PFSK-1 (cell line): ENCODE data around the gene FGR.

Experiments used
- FOXP2 ChIP-seq: optimal IDR thresholded peaks from 2 replicates; pipeline ENCODE3; 2011; ENCODE audit warnings: borderline replicate concordance, control low read depth, inconsistent platforms; ENCODE audit not compliant: insufficient read depth; ENCODE audit errors: extremely low read length, extremely low read depth
- POLR2AphosphoS5 ChIP-seq: IDR thresholded peaks from 2 replicates; pipeline ENCODE4 v1.6.1; 2012; ENCODE audit warnings: low read depth, mild to moderate bottlenecking, control low read depth, low read length, moderate library complexity
- SIN3A ChIP-seq: IDR thresholded peaks from 2 replicates; pipeline ENCODE4 v1.6.1; 2012; ENCODE audit warnings: mild to moderate bottlenecking, low read length, moderate library complexity, borderline replicate concordance; ENCODE audit not compliant: insufficient read depth
- TAF1 ChIP-seq: IDR thresholded peaks from 2 replicates; pipeline ENCODE4 v1.6.1; 2012; ENCODE audit warnings: low read length, control low read depth, borderline replicate concordance; ENCODE audit not compliant: insufficient read depth
- TF ChIP-seq, protein P1 (sequence below), 2 experiments: IDR thresholded peaks; 2 replicates each; pipeline versions ENCODE4 v1.6.1 to v1.8.0; 2011 to 2012; ENCODE audit warnings: low read depth in 2 of 2, low read length in 2 of 2, control low read depth in 1 of 2, inconsistent platforms in 1 of 2, mild to moderate bottlenecking in 1 of 2, moderate library complexity in 1 of 2; ENCODE audit not compliant: insufficient read depth in 1 of 2

Gene FGR

DNA sequence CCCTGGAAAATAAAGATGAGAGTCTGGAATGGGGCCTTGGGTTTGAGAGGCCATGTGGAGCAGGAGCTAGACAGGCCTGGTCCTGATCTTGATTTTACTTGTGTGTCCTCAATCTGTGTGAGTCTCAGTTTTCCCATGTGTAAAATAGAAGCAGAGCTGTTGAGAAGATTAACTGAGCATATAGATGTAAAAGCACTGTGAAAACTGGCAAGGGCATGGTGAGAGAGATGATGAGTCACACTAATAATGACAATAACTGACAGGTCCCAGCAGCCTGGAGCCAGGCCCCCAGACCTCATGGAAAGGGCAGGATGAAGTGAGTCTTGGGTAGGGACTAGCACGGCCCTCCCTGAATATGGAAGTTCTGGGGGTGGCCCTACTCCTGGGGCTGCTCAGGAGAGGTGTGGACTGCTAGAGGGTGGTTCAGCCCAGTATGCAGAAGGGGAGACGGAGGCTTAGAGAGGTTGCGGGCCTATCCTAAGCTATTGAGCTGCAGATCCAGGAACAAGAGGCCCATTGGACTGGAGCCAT lies 28.2 kb downstream of the FGR start:
- TF ChIP-seq FOXP2 (no peak), TAF1 (no peak), SIN3A (no peak), POLR2AphosphoS5 (no peak)
- TF ChIP-seq, protein P1, sequence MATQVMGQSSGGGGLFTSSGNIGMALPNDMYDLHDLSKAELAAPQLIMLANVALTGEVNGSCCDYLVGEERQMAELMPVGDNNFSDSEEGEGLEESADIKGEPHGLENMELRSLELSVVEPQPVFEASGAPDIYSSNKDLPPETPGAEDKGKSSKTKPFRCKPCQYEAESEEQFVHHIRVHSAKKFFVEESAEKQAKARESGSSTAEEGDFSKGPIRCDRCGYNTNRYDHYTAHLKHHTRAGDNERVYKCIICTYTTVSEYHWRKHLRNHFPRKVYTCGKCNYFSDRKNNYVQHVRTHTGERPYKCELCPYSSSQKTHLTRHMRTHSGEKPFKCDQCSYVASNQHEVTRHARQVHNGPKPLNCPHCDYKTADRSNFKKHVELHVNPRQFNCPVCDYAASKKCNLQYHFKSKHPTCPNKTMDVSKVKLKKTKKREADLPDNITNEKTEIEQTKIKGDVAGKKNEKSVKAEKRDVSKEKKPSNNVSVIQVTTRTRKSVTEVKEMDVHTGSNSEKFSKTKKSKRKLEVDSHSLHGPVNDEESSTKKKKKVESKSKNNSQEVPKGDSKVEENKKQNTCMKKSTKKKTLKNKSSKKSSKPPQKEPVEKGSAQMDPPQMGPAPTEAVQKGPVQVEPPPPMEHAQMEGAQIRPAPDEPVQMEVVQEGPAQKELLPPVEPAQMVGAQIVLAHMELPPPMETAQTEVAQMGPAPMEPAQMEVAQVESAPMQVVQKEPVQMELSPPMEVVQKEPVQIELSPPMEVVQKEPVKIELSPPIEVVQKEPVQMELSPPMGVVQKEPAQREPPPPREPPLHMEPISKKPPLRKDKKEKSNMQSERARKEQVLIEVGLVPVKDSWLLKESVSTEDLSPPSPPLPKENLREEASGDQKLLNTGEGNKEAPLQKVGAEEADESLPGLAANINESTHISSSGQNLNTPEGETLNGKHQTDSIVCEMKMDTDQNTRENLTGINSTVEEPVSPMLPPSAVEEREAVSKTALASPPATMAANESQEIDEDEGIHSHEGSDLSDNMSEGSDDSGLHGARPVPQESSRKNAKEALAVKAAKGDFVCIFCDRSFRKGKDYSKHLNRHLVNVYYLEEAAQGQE (IDR thresholded peaks at IDR 0.05; ENCODE audit: insufficient read depth in 1 of 2, low read depth in 2 of 2, low read length in 2 of 2), result no peak

DNA sequence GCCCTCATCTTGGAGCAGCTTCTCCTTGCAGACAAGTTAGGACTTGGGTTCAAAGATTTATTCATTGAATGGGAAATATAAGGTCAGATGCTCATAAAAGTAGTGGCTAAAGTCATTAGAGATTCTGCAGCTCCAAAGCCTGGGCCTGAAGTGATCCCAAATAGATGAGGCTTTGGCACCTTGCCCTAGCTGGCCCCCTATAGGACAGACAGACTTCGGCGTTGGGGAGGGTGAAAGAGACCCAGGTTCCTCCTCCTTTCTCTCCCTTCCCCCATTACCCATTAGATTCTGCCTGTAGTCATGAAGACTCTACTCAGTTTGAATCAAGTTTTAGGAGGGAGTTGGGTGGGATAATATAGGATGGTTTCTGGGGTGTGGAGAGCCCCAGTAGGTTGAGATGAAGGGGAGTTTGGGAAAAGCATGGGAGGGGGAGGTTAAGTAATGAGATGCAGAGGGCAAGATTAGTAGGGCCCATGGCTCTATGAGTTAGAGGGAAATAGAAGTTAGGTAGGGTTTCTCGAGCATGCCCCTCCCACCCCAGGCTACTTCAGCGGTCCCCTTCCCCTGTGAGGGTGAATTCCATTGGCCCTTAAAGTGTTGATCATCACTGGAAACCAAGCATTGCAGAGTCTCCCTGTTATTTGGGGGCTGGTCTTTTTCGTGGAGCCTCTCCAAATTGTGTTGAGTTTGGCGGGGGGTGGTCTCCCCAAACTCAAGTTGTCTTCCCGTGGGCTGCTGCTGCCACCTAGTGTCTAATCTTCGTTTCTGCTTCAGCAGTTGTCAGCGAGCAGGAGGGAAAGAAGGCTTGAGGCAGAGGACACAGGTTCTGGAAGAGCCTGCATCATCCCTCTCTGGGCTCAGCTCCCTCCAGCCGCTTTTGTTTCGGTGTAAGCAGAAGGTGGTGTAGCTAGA lies 28.9 kb downstream of the FGR start:
- TF ChIP-seq POLR2AphosphoS5, result no peak
- TF ChIP-seq, protein P1 (IDR thresholded peaks at IDR 0.05; ENCODE audit: insufficient read depth in 1 of 2, low read depth in 2 of 2, low read length in 2 of 2), result no peak
- TF ChIP-seq SIN3A, result no peak
- TF ChIP-seq FOXP2, result no peak
- TF ChIP-seq TAF1, result no peak

DNA sequence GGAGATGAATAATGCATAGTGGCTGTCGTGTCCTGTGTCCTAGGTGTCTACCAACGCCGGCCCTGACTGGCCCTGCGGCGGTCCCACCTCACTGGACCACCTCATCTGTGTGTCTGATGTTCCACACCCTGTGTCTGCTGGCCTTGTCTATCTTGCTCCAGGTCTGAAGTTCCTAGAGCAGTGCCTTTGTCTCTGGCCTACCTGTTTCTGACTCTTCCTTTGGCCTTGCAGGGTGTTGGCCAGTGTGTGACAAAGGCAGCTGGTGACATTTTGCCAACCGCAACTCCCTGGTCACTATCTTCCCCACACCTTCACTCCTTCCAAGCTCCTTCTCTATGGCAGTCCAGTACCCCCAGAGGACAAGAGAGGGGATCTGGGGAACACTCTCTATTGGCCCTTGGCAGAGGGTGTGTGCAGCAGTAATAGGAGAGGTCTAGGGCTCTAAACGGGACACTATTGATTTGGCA lies 29.7 kb downstream of the FGR start:
- no peak for TF ChIP-seq POLR2AphosphoS5
- TF ChIP-seq, protein P1 (IDR thresholded peaks at IDR 0.05; ENCODE audit: insufficient read depth in 1 of 2, low read depth in 2 of 2, low read length in 2 of 2), result no peak
- TF ChIP-seq SIN3A, result no peak
- no peak for TF ChIP-seq TAF1
- TF ChIP-seq FOXP2, result no peak

DNA sequence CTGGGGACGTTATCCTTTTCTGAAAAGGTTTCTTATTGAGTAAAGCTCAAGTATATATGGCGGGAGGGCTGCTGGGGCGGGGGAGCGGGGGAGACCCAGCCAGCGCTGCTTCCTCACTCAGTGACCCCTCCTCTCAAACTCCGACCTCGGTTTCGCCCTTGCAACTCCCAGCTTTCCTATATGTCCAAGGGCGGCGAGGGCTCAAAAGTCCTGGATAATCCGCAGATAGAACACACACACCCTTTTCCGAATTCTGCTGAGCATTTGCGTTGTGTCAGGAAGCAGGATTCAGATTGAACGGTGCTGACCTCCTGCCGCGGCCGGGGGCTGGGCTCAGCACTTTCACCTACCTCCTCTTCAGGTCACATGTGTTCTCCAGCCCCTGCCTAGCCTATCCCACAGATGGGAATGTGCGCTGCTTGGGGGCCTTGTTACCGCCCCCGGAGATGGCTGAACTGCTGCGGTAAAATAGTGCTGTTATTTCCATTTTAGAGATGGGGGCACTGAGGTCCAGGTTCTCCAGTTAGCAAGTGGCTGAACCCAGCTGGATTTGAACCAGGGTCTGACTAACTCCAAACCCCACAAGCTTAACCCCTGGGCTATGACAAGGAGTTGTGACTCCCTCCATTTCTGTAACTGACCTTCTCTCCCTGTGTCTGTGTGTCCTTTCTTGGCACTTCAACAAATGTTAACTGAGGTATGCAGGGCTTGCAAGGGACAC lies 30.2 kb downstream of the FGR start:
- TF ChIP-seq SIN3A (no peak), POLR2AphosphoS5 (no peak), FOXP2 (no peak), TAF1 (no peak)
- TF ChIP-seq, protein P1 (IDR thresholded peaks at IDR 0.05; ENCODE audit: insufficient read depth in 1 of 2, low read depth in 2 of 2, low read length in 2 of 2), result no peak
